HG03354 (cell line): ENCODE results near the gene CDC20.

Source experiments
- ATAC-seq: cut with Tn5 transposase; IDR thresholded peaks from one replicate; pipeline ENCODE4 v1.9.1; 2021; ENCODE audit warnings: mild to moderate bottlenecking; ENCODE audit not compliant: unreplicated experiment, poor library complexity, severe bottlenecking

The CDC20 gene

GRCh38 chr1:43358746-43359693 is at the start of gene CDC20:
Gene CDC20, plus strand, starts transcription at chr1:43358981. Its CDS starts 235 bp downstream, at chr1:43359216.
- peak; percentile 95 for ATAC-seq

GRCh38 chr1:43309405-43310025 is 49.3 kb upstream of the CDC20 start:
- ATAC-seq = no peak

GRCh38 chr1:43311521-43311920 is 47.3 kb upstream of the CDC20 start:
- ATAC-seq = no peak

- ATAC-seq = no peak
Measured at GRCh38 chr1:43312212-43312623, 46.6 kb upstream of the CDC20 start.

GRCh38 chr1:43312663-43313515 is 45.9 kb upstream of the CDC20 start:
- no peak for ATAC-seq

- ATAC-seq = no peak
Measured at GRCh38 chr1:43313771-43314170, 45.0 kb upstream of the CDC20 start.

- ATAC-seq = no peak
Measured at GRCh38 chr1:43314233-43314632, 44.5 kb upstream of the CDC20 start.

GRCh38 chr1:43315481-43315880 is 43.3 kb upstream of the CDC20 start:
- ATAC-seq = no peak

- ATAC-seq = no peak
Measured at GRCh38 chr1:43315963-43316737, 42.6 kb upstream of the CDC20 start.

GRCh38 chr1:43316738-43317520 is 41.9 kb upstream of the CDC20 start:
- ATAC-seq = no peak

- ATAC-seq = no peak
Measured at GRCh38 chr1:43317817-43318471, 40.8 kb upstream of the CDC20 start.

- no peak for ATAC-seq
Measured at GRCh38 chr1:43318831-43319230, 40.0 kb upstream of the CDC20 start.

GRCh38 chr1:43319288-43319687 is 39.5 kb upstream of the CDC20 start:
- no peak for ATAC-seq

- no peak for ATAC-seq
Measured at GRCh38 chr1:43319766-43320165, 39.0 kb upstream of the CDC20 start.

- ATAC-seq = no peak
Measured at GRCh38 chr1:43321331-43321891, 37.4 kb upstream of the CDC20 start.

- no peak for ATAC-seq
Measured at GRCh38 chr1:43322506-43322905, 36.3 kb upstream of the CDC20 start.

- ATAC-seq = no peak
Measured at GRCh38 chr1:43324810-43325209, 34.0 kb upstream of the CDC20 start.

- ATAC-seq = no peak
Measured at GRCh38 chr1:43325381-43325780, 33.4 kb upstream of the CDC20 start.
